CD4-positive, alpha-beta T cell (primary cell): Measurements from ENCODE around the gene TTLL4. TPM values are rescaled to one million over a fixed set of nuclear protein-coding genes. Genes with fewer than 3 reads are reported as not detected.
"Not testable (repeated sequence)": the region's sequence is repeated elsewhere in the genome, so short reads cannot be mapped to it uniquely, and the experiment has no call there.

Source experiments
- ATAC-seq: fragments of 200-7000 bp; cut with Tn5 transposase; one replicate; pipeline ENCODE4 v1.10.0; 2022; ENCODE audit warnings: mild to moderate bottlenecking; ENCODE audit not compliant: poor library complexity
- CTCF ChIA-PET: fragments of 350-600 bp; sonication (Branson Sonifier 250); formaldehyde crosslinking; loops from one replicate; lab custom pipeline; 2021; ENCODE audit warnings: antibody characterized with exemption, inconsistent platforms; lab: Charles Lee
- POLR2A ChIA-PET: fragments of 350-600 bp; sonication (Branson Sonifier 250); formaldehyde crosslinking; loops from one replicate; lab custom pipeline; 2021; ENCODE audit warnings: antibody characterized with exemption, inconsistent platforms; lab: Charles Lee
- DNase-seq, 14 experiments: peaks; one replicate each; pipeline ENCODE4 v3.0.0-alpha.2; 2013 to 2020; ENCODE audit warnings: mixed read lengths in 2 of 14
- H3K27ac ChIP-seq, 2 donors: one replicate each; pipeline versions ENCODE4 v1.5.1 to v1.7.0; 2013; ENCODE audit warnings: low read length in 2 of 2, low read depth in 1 of 2, mild to moderate bottlenecking in 1 of 2
- H3K27me3 ChIP-seq, 2 experiments: 1 replicate in 1 of 2; 2 replicates in 1 of 2; pipeline versions ENCODE4 v1.6.1 to v1.7.0; 2013; ENCODE audit warnings: low read length in 2 of 2, control low read depth in 1 of 2, mild to moderate bottlenecking in 1 of 2, moderate library complexity in 1 of 2; ENCODE audit not compliant: insufficient read depth in 2 of 2, control insufficient read depth in 1 of 2
- H3K36me3 ChIP-seq: one replicate; pipeline ENCODE4 v1.6.1; 2013; ENCODE audit warnings: low read length, control low read depth; ENCODE audit not compliant: insufficient read depth
- H3K4me1 ChIP-seq: one replicate; pipeline ENCODE4 v1.6.1; 2013; ENCODE audit warnings: low read length, control low read depth; ENCODE audit not compliant: insufficient read depth
- H3K4me3 ChIP-seq: one replicate; pipeline ENCODE4 v1.5.1; 2013; ENCODE audit warnings: mild to moderate bottlenecking, low read length, moderate library complexity
- H3K9me3 ChIP-seq, 2 experiments: 1 replicate in 1 of 2; 2 replicates in 1 of 2; pipeline versions ENCODE4 v1.6.1 to v1.7.0; 2013; ENCODE audit warnings: low read length in 2 of 2, mild to moderate bottlenecking in 2 of 2, control low read depth in 1 of 2, moderate library complexity in 1 of 2; ENCODE audit not compliant: control insufficient read depth in 1 of 2, insufficient read depth in 1 of 2
- H3K27ac Mint-ChIP-seq: one replicate; pipeline ENCODE4 v1.8.0; 2020; ENCODE audit warnings: mixed read lengths
- H3K27me3 Mint-ChIP-seq: one replicate; pipeline ENCODE4 v1.8.0; 2021; ENCODE audit warnings: mixed read lengths
- H3K36me3 Mint-ChIP-seq: one replicate; pipeline ENCODE4 v1.8.0; 2021; ENCODE audit warnings: low read depth, mixed read lengths
- H3K4me1 Mint-ChIP-seq: one replicate; pipeline ENCODE4 v1.8.0; 2021; ENCODE audit warnings: low read depth, mixed read lengths
- H3K4me3 Mint-ChIP-seq: one replicate; pipeline ENCODE4 v1.8.0; 2020; ENCODE audit warnings: mild to moderate bottlenecking, mixed read lengths
- H3K9me3 Mint-ChIP-seq: one replicate; pipeline ENCODE4 v1.8.0; 2020; ENCODE audit warnings: mixed read lengths
- CTCF ChIP-seq: fragments of 200-600 bp; IDR thresholded peaks from one replicate; pipeline ENCODE4 v1.8.0; 2022; ENCODE audit warnings: antibody characterized with exemption, mild to moderate bottlenecking
- intact Hi-C, 2 experiments: fragments of 100-400 bp; cut with DNase I in 1 of 2; cut with micrococcal nuclease in 1 of 2; formaldehyde crosslinking; loops; one replicate each; pipeline versions ENCODE4 v1.15.1 to v1.9.0; 2023 to 2025; cut with DNase I, micrococcal nuclease
- total RNA-seq, 174 experiments: library from RNA in 2 of 174; stranded (reverse) in 2 of 174; gene quantifications; one replicate each; pipeline ENCODE4 v1.2.3 and lab custom pipeline; 2021 to 2026

The TTLL4 gene
- total RNA-seq, 2 experiments from 2014 or later = 7.3 to 10.8 TPM

DNA sequence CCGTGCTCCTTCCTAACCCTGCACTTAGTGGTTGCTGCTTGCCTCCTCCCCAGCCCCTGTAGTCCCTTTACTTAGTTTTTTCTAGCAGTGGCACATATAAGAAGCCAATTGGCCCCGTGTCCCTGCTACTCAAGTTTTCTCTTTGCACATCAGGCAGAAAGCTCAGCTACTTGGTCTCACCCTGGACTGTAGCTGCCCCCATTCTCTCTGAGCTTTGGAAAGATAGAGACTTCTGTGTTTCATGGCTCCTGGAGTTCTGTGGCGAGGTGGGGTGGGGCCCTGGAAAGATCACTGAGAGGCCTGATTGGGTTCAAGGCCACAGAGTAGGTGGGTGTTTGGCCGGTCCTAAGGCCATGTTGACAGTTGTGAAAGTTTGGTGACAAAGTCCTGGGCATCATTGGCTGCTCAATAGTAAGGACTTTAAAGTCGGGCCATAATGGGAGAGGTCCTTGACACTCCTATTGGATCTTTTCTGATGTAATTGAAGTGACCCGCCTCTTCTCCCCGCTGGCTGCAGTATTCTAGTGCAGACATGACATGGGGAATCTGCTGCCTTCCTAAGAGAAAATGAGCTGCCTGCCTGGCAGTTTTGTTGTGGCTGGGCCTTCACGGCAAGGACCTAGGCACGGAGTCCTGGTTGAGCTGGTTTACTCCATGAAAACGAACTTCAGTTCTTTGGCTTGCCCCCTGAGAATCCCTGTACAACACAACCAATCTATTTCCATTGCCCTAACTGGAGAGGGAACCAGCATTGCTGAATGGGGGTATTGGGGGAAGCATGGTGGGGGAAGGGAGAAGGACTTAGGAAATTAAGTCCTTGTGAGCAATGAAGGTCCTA is 45.2 kb downstream of the TTLL4 start:
- TF ChIP-seq CTCF = no peak
- Histone ChIP-seq H3K27ac (no peak overlapping the region), H3K4me3 (no peak overlapping the region), H3K4me1 (no peaks in the 10 kb centered on the region), H3K9me3 (no peaks in the 10 kb centered on the region), H3K27me3 (no peaks in the 10 kb centered on the region), H3K36me3 (peaks cover 27% of the 10 kb centered on the region)
- Mint-ChIP-seq H3K36me3 (peaks cover 47% of the 10 kb centered on the region), H3K4me1 (no peaks in the 10 kb centered on the region), H3K9me3 (no peaks in the 10 kb centered on the region), H3K4me3 (no peak overlapping the region), H3K27ac (no peak overlapping the region), H3K27me3 (no peaks in the 10 kb centered on the region)
- intact Hi-C loops = no loop called here
- ChIA-PET POLR2A (no interaction called here), CTCF (no interaction called here)
- no peak for ATAC-seq
- no peak for DNase-seq

DNA sequence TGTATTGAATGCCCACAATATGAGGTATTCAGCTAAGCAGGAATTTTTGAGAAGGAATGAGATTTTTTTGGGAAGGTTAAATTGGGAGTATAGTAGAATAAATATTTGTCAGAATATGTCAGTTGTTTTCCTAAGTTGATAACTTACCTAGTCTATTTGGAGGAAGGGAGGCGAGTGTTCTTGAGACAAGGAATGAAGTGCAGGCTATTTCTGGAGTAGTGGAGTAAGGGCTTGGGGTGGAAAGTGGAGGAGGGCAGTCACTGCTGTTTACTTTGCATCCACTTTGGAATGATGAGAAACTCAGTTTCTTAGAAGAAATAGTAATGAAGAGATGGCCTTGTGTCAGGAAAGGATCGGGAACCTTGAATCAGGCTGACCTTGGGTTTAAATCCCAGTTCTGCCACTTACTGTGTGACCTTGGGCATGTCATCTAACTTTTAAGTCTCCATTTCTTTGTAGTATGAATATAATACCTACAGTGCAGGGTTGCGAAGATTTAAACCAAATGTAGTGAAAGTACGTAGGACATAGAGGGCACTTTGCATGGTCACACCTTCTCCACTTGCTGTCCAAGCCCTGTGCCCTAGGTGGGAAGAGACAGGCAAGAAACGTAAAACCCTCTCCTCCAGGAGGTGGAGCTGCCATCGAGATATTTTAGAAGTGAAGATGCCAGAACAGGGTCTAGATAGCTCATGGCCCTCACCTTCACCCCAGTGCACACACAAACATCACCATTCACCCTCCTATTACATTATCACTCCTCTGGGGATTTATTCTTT is 46.2 kb downstream of the TTLL4 start:
- no peak for TF ChIP-seq CTCF
- Histone ChIP-seq H3K36me3 (peaks cover 23% of the 10 kb centered on the region), H3K27ac (no peak overlapping the region), H3K27me3 (no peaks in the 10 kb centered on the region), H3K4me3 (no peak overlapping the region), H3K4me1 (no peaks in the 10 kb centered on the region), H3K9me3 (no peaks in the 10 kb centered on the region)
- ATAC-seq (no peak), DNase-seq (no peak)
- no peak overlapping the region for H3K27ac Mint-ChIP-seq
- peaks cover 38% of the 10 kb centered on the region for H3K36me3 Mint-ChIP-seq
- no peaks in the 10 kb centered on the region for H3K4me1 Mint-ChIP-seq
- no peaks in the 10 kb centered on the region for H3K9me3 Mint-ChIP-seq
- intact Hi-C loops = no loop called here
- H3K27me3 Mint-ChIP-seq = no peaks in the 10 kb centered on the region
- H3K4me3 Mint-ChIP-seq = no peak overlapping the region
- ChIA-PET POLR2A (no interaction called here), CTCF (no interaction called here)

- no peak overlapping the region for H3K4me3 ChIP-seq
- CTCF ChIA-PET = no interaction called here
Observed at GRCh38 chr2:218761795-218762194, 51.2 kb downstream of the TTLL4 start.

DNA sequence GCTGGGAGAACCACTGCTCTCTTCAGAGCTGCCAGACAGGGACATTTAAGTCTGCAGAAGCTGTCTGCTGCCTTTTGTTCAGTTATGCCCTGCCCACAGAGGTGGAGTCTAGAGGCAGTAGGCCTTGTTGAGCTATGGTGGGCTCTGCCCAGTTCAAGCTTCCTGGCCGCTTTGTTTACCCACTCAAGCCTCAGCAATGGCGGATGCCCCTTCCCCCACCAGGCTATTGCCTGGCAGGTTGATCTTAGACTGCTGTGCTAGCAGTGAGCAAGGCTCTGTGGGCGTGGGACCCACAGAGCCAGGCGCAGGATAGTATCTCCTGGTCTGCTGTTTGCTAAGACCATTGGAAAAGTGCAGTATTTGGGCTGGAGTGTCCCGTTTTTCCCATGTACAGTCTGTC is 62.1 kb downstream of the TTLL4 start:
- H3K4me3 ChIP-seq, ATAC-seq, H3K27me3 ChIP-seq, CTCF ChIA-PET, H3K4me1 Mint-ChIP-seq, H3K4me1 ChIP-seq, DNase-seq, H3K27me3 Mint-ChIP-seq, H3K9me3 Mint-ChIP-seq, H3K4me3 Mint-ChIP-seq, POLR2A ChIA-PET, H3K27ac Mint-ChIP-seq, H3K27ac ChIP-seq, intact Hi-C loops, H3K36me3 ChIP-seq: not testable (repeated sequence)
- H3K36me3 Mint-ChIP-seq = peaks cover 59% of the 10 kb centered on the region
- peaks cover 10 to 13% of the 10 kb centered on the region in 2 experiments for H3K9me3 ChIP-seq

More at GRCh38 chr2:218761795-218762194, 51.2 kb downstream of the TTLL4 start:
- POLR2A ChIA-PET = no interaction called here
- H3K27me3 Mint-ChIP-seq = no peaks in the 10 kb centered on the region
- no peak for DNase-seq
- no peaks in the 10 kb centered on the region for H3K27me3 ChIP-seq
- no peaks in the 10 kb centered on the region for H3K9me3 Mint-ChIP-seq
- ATAC-seq = no peak
- no peak for TF ChIP-seq CTCF
- H3K36me3 ChIP-seq = no peaks in the 10 kb centered on the region
- H3K9me3 ChIP-seq = no peaks in the 10 kb centered on the region
- H3K4me1 ChIP-seq = no peaks in the 10 kb centered on the region
- no peak overlapping the region for H3K27ac ChIP-seq
- no peak overlapping the region for H3K4me3 Mint-ChIP-seq
- intact Hi-C loops = no loop called here
- no peaks in the 10 kb centered on the region for H3K4me1 Mint-ChIP-seq
- H3K27ac Mint-ChIP-seq = no peak overlapping the region
- H3K36me3 Mint-ChIP-seq = no peaks in the 10 kb centered on the region
